A549 (cell line): ENCODE data around the gene GRK5. TPM values are rescaled to one million over a fixed set of nuclear protein-coding genes. Genes with fewer than 3 reads are reported as not detected.

Source experiments
- ATAC-seq, 2 experiments: fragments of 200-7000 bp in 1 of 2; fragments of >200 bp in 1 of 2; cut with Nextera tagmentation in 1 of 2; cut with Tn5 transposase in 1 of 2; 3 replicates each; pipeline versions ENCODE4 v1.8.0 to v1.9.1; 2018 to 2020; ENCODE audit warnings: mild to moderate bottlenecking in 1 of 2, moderate library complexity in 1 of 2
- CTCF ChIA-PET: fragments of 300-600 bp; sonication (Branson Sonifier 250); formaldehyde crosslinking; extraction: SDS; loops from one replicate; lab custom pipeline; 2021; ENCODE audit warnings: antibody characterized with exemption, inconsistent platforms; lab: Yijun Ruan, JAX
- POLR2A ChIA-PET: fragments of 350-600 bp; formaldehyde crosslinking; extraction: SDS; loops from one replicate; lab custom pipeline; 2021; ENCODE audit warnings: antibody characterized with exemption, inconsistent platforms; lab: Yijun Ruan, JAX
- DNase-seq, 2 experiments: peaks; one replicate each; pipeline versions ENCODE4 v3.0.0 to v3.0.0-alpha.2; 2011 to 2016; ENCODE audit warnings: low read depth in 1 of 2, low spot score in 1 of 2
- FAIRE-seq: peaks from 2 replicates; lab custom pipeline; 2011; peaks lifted over from hg19 to GRCh38; lab: Jason Lieb, UNC
- H3K27ac ChIP-seq, 2 experiments: fragments of >200 bp; sonication (Bioruptor Twin); formaldehyde crosslinking; 3 replicates each; pipeline ENCODE4 v1.5.1; 2016 to 2017
- H3K4me1 ChIP-seq: fragments of >200 bp; sonication (Bioruptor Twin); formaldehyde crosslinking; 3 replicates; pipeline ENCODE4 v1.6.1; 2016
- H3K4me2 ChIP-seq: fragments of >200 bp; sonication (Bioruptor Twin); formaldehyde crosslinking; 3 replicates; pipeline ENCODE4 v1.6.1; 2016
- H3K4me3 ChIP-seq: fragments of >200 bp; sonication (Bioruptor Twin); formaldehyde crosslinking; 3 replicates; pipeline ENCODE4 v1.5.1; 2016
- H3K9me3 ChIP-seq: fragments of >200 bp; sonication (Bioruptor Twin); formaldehyde crosslinking; 3 replicates; pipeline ENCODE4 v1.6.1; 2016
- BCL3 ChIP-seq: fragments of >200 bp; sonication (Bioruptor Twin); formaldehyde crosslinking; IDR thresholded peaks from 3 replicates; pipeline ENCODE4 v1.6.1; 2016
- CBX2 ChIP-seq: fragments of 200-600 bp; sonication (generic); IDR thresholded peaks from 2 replicates; pipeline ENCODE4 v1.6.1; 2016; ENCODE audit warnings: low read depth, mild to moderate bottlenecking, borderline replicate concordance
- CHD4 ChIP-seq: fragments of 200-600 bp; sonication (generic); IDR thresholded peaks from 2 replicates; pipeline ENCODE4 v1.6.1; 2016; ENCODE audit warnings: antibody characterized with exemption, mild to moderate bottlenecking, borderline replicate concordance
- E2F6 ChIP-seq: IDR thresholded peaks from 2 replicates; pipeline ENCODE4 v1.6.1; 2012; ENCODE audit warnings: low read depth, borderline replicate concordance
- EHF ChIP-seq: fragments of 250-450 bp; sonication (Bioruptor Pico); IDR thresholded peaks from 2 replicates; pipeline ENCODE4 v1.5.0; 2020; ENCODE audit warnings: mild to moderate bottlenecking
- EHMT2 ChIP-seq: fragments of 200-600 bp; sonication (generic); IDR thresholded peaks from 2 replicates; pipeline ENCODE4 v1.6.1; 2016; ENCODE audit warnings: antibody characterized with exemption, low read depth, mild to moderate bottlenecking, moderate library complexity
- ESRRA ChIP-seq: fragments of 150-350 bp; IDR thresholded peaks from 2 replicates; pipeline ENCODE4 v1.6.1; 2014; ENCODE audit warnings: mild to moderate bottlenecking, low read length, borderline replicate concordance
- FOSL2 ChIP-seq, 2 experiments: fragments of 450-650 bp in 1 of 2; fragments of >200 bp in 1 of 2; sonication (Bioruptor Twin) in 1 of 2; formaldehyde crosslinking; IDR thresholded peaks; 2 replicates each; pipeline versions ENCODE4 v1.5.0 to v1.6.1; 2016 to 2020; ENCODE audit warnings: mild to moderate bottlenecking in 1 of 2, moderate library complexity in 1 of 2
- FOXS1 ChIP-seq: fragments of 250-450 bp; sonication (Bioruptor Pico); IDR thresholded peaks from 2 replicates; pipeline ENCODE4 v1.5.0; 2020; ENCODE audit warnings: mild to moderate bottlenecking, moderate library complexity
- GATA3 ChIP-seq: IDR thresholded peaks from 2 replicates; pipeline ENCODE4 v1.6.1; 2012; ENCODE audit warnings: borderline replicate concordance
- HEYL ChIP-seq: fragments of 250-450 bp; sonication (Bioruptor Pico); IDR thresholded peaks from 2 replicates; pipeline ENCODE4 v1.8.0; 2021; ENCODE audit warnings: mild to moderate bottlenecking, moderate library complexity
- HOXB13 ChIP-seq: fragments of 250-450 bp; sonication (Bioruptor Pico); IDR thresholded peaks from 2 replicates; pipeline ENCODE4 v1.5.0; 2020; ENCODE audit warnings: low read depth, mild to moderate bottlenecking, moderate library complexity
- KDM1A ChIP-seq: fragments of 200-600 bp; sonication (generic); IDR thresholded peaks from 2 replicates; pipeline ENCODE4 v1.6.1; 2016; ENCODE audit warnings: low read depth, mild to moderate bottlenecking
- KDM5A ChIP-seq: fragments of 200-600 bp; sonication (generic); IDR thresholded peaks from 2 replicates; pipeline ENCODE4 v1.6.1; 2016; ENCODE audit warnings: antibody characterized with exemption, mild to moderate bottlenecking
- MAX ChIP-seq: IDR thresholded peaks from 2 replicates; pipeline ENCODE4 v1.6.1; 2012
- PHF8 ChIP-seq: fragments of 200-600 bp; sonication (generic); IDR thresholded peaks from 2 replicates; pipeline ENCODE4 v1.6.1; 2016; ENCODE audit warnings: low read depth, mild to moderate bottlenecking, antibody characterized with exemption, moderate library complexity, borderline replicate concordance
- POLR2A ChIP-seq: IDR thresholded peaks from 2 replicates; pipeline ENCODE4 v1.6.1; 2012; ENCODE audit warnings: mild to moderate bottlenecking, low read length
- POLR2AphosphoS2 ChIP-seq: conservative IDR thresholded peaks from 2 replicates; pipeline ENCODE4 v1.6.1; 2012; ENCODE audit warnings: low read length, improper control_type of control experiment, inconsistent platforms
- RFX5 ChIP-seq: fragments of 450-650 bp; IDR thresholded peaks from 2 replicates; pipeline ENCODE4 v1.7.1; 2014; ENCODE audit warnings: antibody characterized with exemption, mild to moderate bottlenecking, moderate library complexity
- SMC3 ChIP-seq: fragments of >200 bp; sonication (Bioruptor Twin); formaldehyde crosslinking; IDR thresholded peaks from 3 replicates; pipeline ENCODE4 v1.6.1; 2018; ENCODE audit warnings: inconsistent platforms
- USF2 ChIP-seq: fragments of 450-650 bp; IDR thresholded peaks from 2 replicates; pipeline ENCODE4 v1.6.1; 2014; ENCODE audit warnings: antibody characterized with exemption
- ZSCAN20 ChIP-seq: fragments of 250-450 bp; sonication (Bioruptor Pico); IDR thresholded peaks from 2 replicates; pipeline ENCODE4 v1.8.0; 2022; ENCODE audit warnings: mild to moderate bottlenecking, moderate library complexity
- WGBS: methylation state at CpG from one replicate; pipeline ENCODE4 v1.1.6; 2017; ENCODE audit errors: missing lambda C conversion rate; 5-methylcytosine and 5-hydroxymethylcytosine counted together
- polyA plus RNA-seq, 4 experiments: library from polyadenylated mRNA; depleted of rRNA in 3 of 4; stranded (reverse); fragments of >200 nt; fragmentation: RNase III in 1 of 4; extraction: RNeasy Plus Mini Kit Qiagen cat#74134 plus additional on column Dnase treatment in 1 of 4; gene quantifications; 2 replicates in 3 of 4; 3 replicates in 1 of 4; pipeline ENCODE4 v1.2.3, GENCODE V29; 2011 to 2017

GRK5 gene
- polyA plus RNA-seq, 2 of the 4 experiments (the other 2 are of a cell fraction), result 5.0 to 7.9 TPM

GRCh38 chr10:119283387-119283786 lies 76.0 kb downstream of the GRK5 start:
- CTCF ChIA-PET, result interaction anchor here (1.5 to 6.1 kb wide), 2 partner anchors 12 to 77 kb away, joined by 6 to 26 read pairs; partner anchors contain the start of gene GRK5
- POLR2A ChIA-PET, result no interaction called here
- no peak for DNase-seq
- Histone ChIP-seq H3K27ac (no peak overlapping the region), H3K4me3 (no peak overlapping the region), H3K4me2 (no peak overlapping the region)
- ATAC-seq, result no peak
- no peak for FAIRE-seq
- TF ChIP-seq EHMT2 (no peak), ZSCAN20 (CRISPR knock-in tag) (no peak), EHF (CRISPR knock-in tag) (no peak), HEYL (no peak), RFX5 (no peak), CBX2 (no peak), SMC3 (no peak), PHF8 (no peak), POLR2A (no peak)
- TF ChIP-seq, all 56 proteins: peak for 0
- H3K4me1 ChIP-seq, result peaks cover 13% of the 10 kb centered on the region; the same call in 2 of the 3 replicates
- H3K9me3 ChIP-seq, result no peaks in the 10 kb centered on the region
- 89% methylated on average over 5 of the region's 5 CpGs for WGBS

- 94% methylated on average over 5 of the region's 5 CpGs for WGBS
- ATAC-seq (no peak), FAIRE-seq (no peak), DNase-seq (no peak)
- no peak overlapping the region for H3K4me2 ChIP-seq
- no peak overlapping the region; a peak in 1 of 6 replicates for H3K27ac ChIP-seq
- ChIA-PET CTCF (interaction anchor here (1.5 to 6.1 kb wide), 2 partner anchors 12 to 77 kb away, joined by 6 to 26 read pairs; partner anchors contain the start of gene GRK5), POLR2A (no interaction called here)
- H3K4me1 ChIP-seq, result peaks cover 17% of the 10 kb centered on the region
- TF ChIP-seq POLR2AphosphoS2, result no peak
- TF ChIP-seq POLR2A, result no peak
- no peak for TF ChIP-seq FOSL2 (IDR thresholded peaks at IDR 0.05)
- TF ChIP-seq FOSL2 (CRISPR knock-in tag; IDR thresholded peaks at IDR 0.05), result no peak
- TF ChIP-seq RFX5, result no peak
- TF ChIP-seq MAX, result no peak
- TF ChIP-seq HOXB13 (CRISPR knock-in tag), result no peak
- TF ChIP-seq GATA3, result no peak
- H3K9me3 ChIP-seq, result no peaks in the 10 kb centered on the region
- H3K4me3 ChIP-seq, result no peak overlapping the region
Observed at GRCh38 chr10:119283818-119284217, 76.4 kb downstream of the GRK5 start.

GRCh38 chr10:119284679-119285096 lies 77.3 kb downstream of the GRK5 start:
- ChIA-PET CTCF (interaction anchor here (6.1 kb wide), 1 partner anchor 78 kb away, joined by 26 read pairs; the partner anchor contains the start of gene GRK5), POLR2A (interaction anchor here (0.5 kb wide), 1 partner anchor 170 kb away, joined by 5 read pairs; no protein-coding TSS in a partner anchor)
- Histone ChIP-seq H3K4me1 (peaks cover 21% of the 10 kb centered on the region), H3K4me2 (no peak overlapping the region), H3K4me3 (no peak overlapping the region), H3K27ac (peak overlapping the region in 1 of 2 experiments; percentile 51; a peak in 2 of 6 replicates), H3K9me3 (no peaks in the 10 kb centered on the region)
- TF ChIP-seq BCL3 (no peak), E2F6 (no peak), POLR2AphosphoS2 (no peak), USF2 (no peak), KDM1A (no peak), ESRRA (no peak), FOXS1 (CRISPR knock-in tag) (no peak), MAX (no peak), CHD4 (no peak), HEYL (no peak), KDM5A (no peak), CBX2 (no peak), GATA3 (no peak)
- DNase-seq (no peak), ATAC-seq (no peak), FAIRE-seq (no peak)
- WGBS, result 80% methylated on average over 6 of the region's 7 CpGs
